SK-N-MC (cell line): Measurements from ENCODE around the gene HEATR3.

Source experiments
- EZH2 ChIP-seq: fragments of 200-600 bp; sonication (generic); IDR thresholded peaks from one replicate; pipeline ENCODE4 v1.6.1; 2017; ENCODE audit warnings: antibody characterized with exemption
- FOXP2 ChIP-seq: optimal IDR thresholded peaks from 2 replicates; pipeline ENCODE3; 2011; ENCODE audit warnings: mild to moderate bottlenecking, moderate library complexity; ENCODE audit not compliant: insufficient read depth; ENCODE audit errors: extremely low read length, control extremely low read depth
- POLR2AphosphoS5 ChIP-seq: IDR thresholded peaks from 2 replicates; pipeline ENCODE4 v1.6.1; 2012; ENCODE audit warnings: mild to moderate bottlenecking, low read depth, low read length, borderline replicate concordance

DNA sequence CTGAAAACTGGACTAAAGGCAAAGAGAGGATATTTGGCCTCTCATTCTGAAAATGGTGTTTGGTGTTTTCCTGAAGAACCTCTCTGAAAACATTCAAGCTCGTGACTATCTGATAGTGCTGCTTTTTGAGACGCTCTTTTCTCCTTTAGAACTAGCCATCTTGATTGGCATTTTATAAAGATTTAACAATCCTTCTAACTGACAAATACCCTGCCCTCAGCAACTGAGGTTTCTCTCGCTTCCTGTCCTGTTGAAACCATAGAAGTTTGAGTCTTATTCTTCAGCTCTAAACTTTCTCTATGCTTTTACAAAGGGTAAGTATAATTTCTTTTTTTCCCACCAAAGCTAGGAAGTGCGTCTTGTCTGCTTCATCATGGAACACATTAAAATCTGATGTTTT lies 27.5 kb upstream of the HEATR3 start:
- TF ChIP-seq POLR2AphosphoS5 (no peak), EZH2 (no peak), FOXP2 (no peak)
